GM12878 (cell line): ENCODE data around the gene SLC4A9. TPM values are rescaled to one million over a fixed set of nuclear protein-coding genes. Genes with fewer than 3 reads are reported as not detected.

Experiments
- ATAC-seq: fragments of 200-7000 bp; cut with Tn5 transposase; 3 replicates; pipeline ENCODE4 v1.9.1; 2020; ENCODE audit warnings: mild to moderate bottlenecking, moderate library complexity
- BruUV-seq: library from RNA; stranded (reverse); fragments of 400-500 nt; replicated peaks from 2 replicates; lab custom pipeline; 2021; lab: Mats Ljungman, UMichigan
- CTCF ChIA-PET: fragments of 300-600 bp; sonication (Branson Sonifier 250); formaldehyde crosslinking; extraction: SDS; loops from one replicate; lab custom pipeline; 2021; ENCODE audit warnings: inconsistent platforms; lab: Yijun Ruan, JAX
- POLR2A ChIA-PET: fragments of 350-600 bp; formaldehyde crosslinking; extraction: SDS; loops from one replicate; lab custom pipeline; 2021; ENCODE audit warnings: inconsistent platforms; lab: Charles Lee
- RAD21 ChIA-PET: fragments of 300-600 bp; sonication (Branson Sonifier 250); formaldehyde crosslinking; loops from one replicate; lab custom pipeline; 2023; ENCODE audit warnings: antibody characterized with exemption; ENCODE audit not compliant: unreplicated experiment; lab: Charles Lee
- SMC1A ChIA-PET: fragments of 300-600 bp; sonication (Branson Sonifier 250); formaldehyde crosslinking; loops from one replicate; lab custom pipeline; 2023; ENCODE audit not compliant: unreplicated experiment, uncharacterized antibody; lab: Charles Lee
- DNase-seq: peaks from one replicate; pipeline ENCODE4 v3.0.0-alpha.2; 2011; ENCODE audit warnings: low read depth, low spot score
- FAIRE-seq: peaks from 3 replicates; lab custom pipeline; 2011; peaks lifted over from hg19 to GRCh38; lab: Jason Lieb, UNC
- H2AFZ ChIP-seq: 2 replicates; pipeline ENCODE4 v1.6.0; 2011; ENCODE audit warnings: low read depth, low read length, control low read depth; ENCODE audit not compliant: control insufficient read depth
- H3K27ac ChIP-seq: 2 replicates; pipeline ENCODE4 v1.5.1; 2011; ENCODE audit warnings: control low read depth; ENCODE audit not compliant: control insufficient read depth, insufficient read depth
- H3K27me3 ChIP-seq, 2 experiments: replicated peaks in 1 of 2; 2 replicates each; pipeline versions ENCODE4 v1.6.0 to v1.6.1; 2011; ENCODE audit warnings: low read length in 1 of 2; ENCODE audit not compliant: control insufficient read depth in 2 of 2, insufficient read depth in 2 of 2
- H3K36me3 ChIP-seq, 2 experiments: 2 replicates each; pipeline ENCODE4 v1.5.1; 2011; ENCODE audit warnings: low read length in 1 of 2; ENCODE audit not compliant: control insufficient read depth in 2 of 2, insufficient read depth in 2 of 2
- H3K4me1 ChIP-seq: 2 replicates; pipeline ENCODE4 v1.6.1; 2011; ENCODE audit warnings: mild to moderate bottlenecking, low read length, moderate library complexity, mixed read lengths; ENCODE audit not compliant: control insufficient read depth, insufficient read depth
- H3K4me2 ChIP-seq: 2 replicates; pipeline ENCODE4 v1.6.0; 2011; ENCODE audit warnings: control low read depth; ENCODE audit not compliant: control insufficient read depth, insufficient read depth
- H3K4me3 ChIP-seq: fragments of 200-600 bp; sonication (generic); 2 replicates; pipeline ENCODE4 v1.5.1; 2016
- H3K79me2 ChIP-seq: 2 replicates; pipeline ENCODE4 v1.6.0; 2011; ENCODE audit warnings: low read length; ENCODE audit not compliant: control insufficient read depth, insufficient read depth
- H3K9ac ChIP-seq: 2 replicates; pipeline ENCODE4 v1.8.0; 2011; ENCODE audit warnings: low read length, control low read depth, mixed read lengths; ENCODE audit not compliant: control insufficient read depth, insufficient read depth
- H3K9me3 ChIP-seq: replicated peaks from 3 replicates; pipeline ENCODE4 v1.5.1; 2011; ENCODE audit warnings: mild to moderate bottlenecking, low read length; ENCODE audit not compliant: control insufficient read depth, insufficient read depth
- H4K20me1 ChIP-seq: 2 replicates; pipeline ENCODE4 v1.6.0; 2011; ENCODE audit not compliant: control insufficient read depth, insufficient read depth
- ASH2L ChIP-seq: fragments of 300-600, 200-600 bp; sonication (generic); IDR thresholded peaks from 2 replicates; pipeline ENCODE4 v1.6.1; 2017; ENCODE audit warnings: low read depth, mild to moderate bottlenecking, borderline replicate concordance
- CBX3 ChIP-seq: fragments of 200-600 bp; sonication (generic); IDR thresholded peaks from 2 replicates; pipeline ENCODE4 v1.6.1; 2016; ENCODE audit warnings: low read depth, borderline replicate concordance
- CREB1 ChIP-seq: IDR thresholded peaks from 2 replicates; pipeline ENCODE4 v1.6.1; 2012; ENCODE audit warnings: low read depth, mild to moderate bottlenecking, inconsistent platforms
- EED ChIP-seq: sonication (generic); IDR thresholded peaks from 2 replicates; pipeline ENCODE4 v1.6.1; 2016; ENCODE audit warnings: antibody characterized with exemption, low read depth
- HDAC6 ChIP-seq: fragments of 200-600 bp; sonication (generic); IDR thresholded peaks from one replicate; pipeline ENCODE4 v1.8.0; 2017; ENCODE audit warnings: antibody characterized with exemption; ENCODE audit not compliant: unreplicated experiment
- KDM1A ChIP-seq: fragments of 200-600 bp; sonication (generic); IDR thresholded peaks from 2 replicates; pipeline ENCODE4 v1.6.1; 2016; ENCODE audit warnings: borderline replicate concordance
- MYC ChIP-seq: IDR thresholded peaks from 2 replicates; pipeline ENCODE4 v1.6.1; 2011; ENCODE audit warnings: mild to moderate bottlenecking, low read length, moderate library complexity, inconsistent platforms; ENCODE audit not compliant: insufficient read depth, insufficient replicate concordance, insufficient read length, severe bottlenecking
- POLR2AphosphoS2 ChIP-seq: IDR thresholded peaks from 2 replicates; pipeline ENCODE4 v1.6.1; 2011; ENCODE audit warnings: low read depth, mild to moderate bottlenecking, low read length, improper control_type of control experiment, moderate library complexity
- RCOR1 ChIP-seq: conservative IDR thresholded peaks from 2 replicates; pipeline ENCODE4 v1.6.1; 2012; ENCODE audit warnings: low read depth, low read length, improper control_type of control experiment
- SREBF2 ChIP-seq: IDR thresholded peaks from 2 replicates; pipeline ENCODE4 v1.6.1; 2012; ENCODE audit warnings: mild to moderate bottlenecking, low read length
- ZNF274 ChIP-seq: IDR thresholded peaks from one replicate; pipeline ENCODE4 v1.8.0; 2011; ENCODE audit not compliant: insufficient read length, insufficient read depth
- WGBS: methylation state at CpG from one replicate; pipeline ENCODE4 v1.1.6; 2016; ENCODE audit warnings: low lambda C conversion rate; ENCODE audit not compliant: insufficient replicate concordance, insufficient coverage; ENCODE audit errors: missing lambda C conversion rate; 5-methylcytosine and 5-hydroxymethylcytosine counted together
- in situ Hi-C: fragments of 300-500 bp; cut with MboI; formaldehyde crosslinking; loops from 9 replicates; pipeline ENCODE4 v1.14.3; 2018; ENCODE audit warnings: mixed read lengths
- intact Hi-C: fragments of 100-400 bp; cut with micrococcal nuclease; formaldehyde crosslinking; loops from one replicate; pipeline ENCODE4 v1.14.2; 2022; ENCODE audit not compliant: unreplicated experiment
- polyA plus RNA-seq, 11 experiments: library from polyadenylated mRNA; depleted of rRNA in 4 of 11; unstranded in 6 of 11; stranded (reverse) in 5 of 11; fragments of >200 nt; fragmentation: Nextera tagmentation in 4 of 11; fragmentation: Illumina TruSeq in 1 of 11; extraction: Ambion mirVana in 4 of 11; extraction: Trizol in 1 of 11; gene quantifications; 1 replicate in 1 of 11; 2 replicates in 10 of 11; pipeline versions ENCODE4 v1.2.1 to v1.2.3, GENCODE V29; 2011 to 2016; ENCODE audit warnings: inconsistent platforms in 2 of 11, missing spikeins in 2 of 11, low read depth in 1 of 11
- total RNA-seq, 4 experiments: library from RNA; depleted of rRNA in 3 of 4; stranded (reverse); fragments of >200 nt in 3 of 4; fragmentation: Illumina TruSeq in 1 of 4; extraction: Trizol in 1 of 4; gene quantifications; 2 replicates each; pipeline versions ENCODE4 v1.2.1 to v1.2.3, GENCODE V29; 2013 to 2021
- TF ChIP-seq, protein P1 (sequence below): IDR thresholded peaks from 2 replicates; pipeline ENCODE4 v1.6.1; 2012; ENCODE audit warnings: improper control_type of control experiment, low read depth, low read length; ENCODE audit not compliant: insufficient replicate concordance
- TF ChIP-seq, protein P2 (sequence below): fragments of 450-650 bp; IDR thresholded peaks from 2 replicates; pipeline ENCODE4 v1.6.1; 2017; ENCODE audit warnings: mild to moderate bottlenecking, low read depth, inconsistent platforms; ENCODE audit not compliant: poor library complexity, severe bottlenecking
- TF ChIP-seq, protein P3 (sequence below): IDR thresholded peaks from 2 replicates; pipeline ENCODE4 v1.6.1; 2012; ENCODE audit warnings: low read depth, low read length, improper control_type of control experiment

The SLC4A9 gene
- total and polyA plus RNA-seq, 10 of the 15 experiments (the other 5 are each of a cell fraction or from before 2014, with no cell fraction given), result 0.03 to 0.05 (median 0.05) TPM; not detected in 7

DNA sequence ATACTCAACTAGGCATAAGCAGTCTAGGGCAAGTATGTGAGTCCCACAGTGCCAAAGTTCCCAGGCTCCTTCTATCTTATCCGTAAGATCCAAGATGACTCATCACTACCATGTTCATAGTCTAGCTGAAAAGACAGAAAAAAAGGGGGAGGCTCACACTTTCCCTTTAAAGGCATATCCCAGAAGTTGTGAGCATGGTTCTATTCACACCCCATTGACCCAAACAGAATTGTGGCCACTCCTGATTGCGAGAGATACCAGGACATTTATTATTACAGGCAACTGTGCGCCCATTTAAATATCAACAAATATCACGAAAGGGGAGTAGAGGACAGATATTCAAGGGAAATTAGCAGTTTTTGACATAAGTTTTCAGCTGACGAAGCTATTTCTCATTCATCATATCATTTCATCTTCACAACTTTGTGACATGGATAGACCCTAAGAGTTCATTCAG is 49.0 kb upstream of the SLC4A9 start:
- ATAC-seq, result no peak
- Histone ChIP-seq H3K36me3 (no peaks in the 10 kb centered on the region), H3K27me3 (no peaks in the 10 kb centered on the region), H3K27ac (no peak overlapping the region), H3K9me3 (no peaks in the 10 kb centered on the region), H3K9ac (no peak overlapping the region), H4K20me1 (no peaks in the 10 kb centered on the region), H3K4me3 (no peak overlapping the region), H3K4me1 (no peaks in the 10 kb centered on the region), H3K79me2 (no peaks in the 10 kb centered on the region), H2AFZ (no peak overlapping the region), H3K4me2 (no peak overlapping the region)
- intact Hi-C loops (no loop called here), in situ Hi-C loops (no loop called here)
- no peak for FAIRE-seq
- ChIA-PET SMC1A (interaction anchor here (0.8 to 1.2 kb wide), 2 partner anchors 42 to 67 kb away, joined by 3 read pairs; no protein-coding TSS in a partner anchor), CTCF (interaction anchor here (1.2 kb wide), 2 partner anchors 41 to 67 kb away, joined by 4 to 5 read pairs; no protein-coding TSS in a partner anchor), POLR2A (interaction anchor here (0.9 kb wide), 1 partner anchor 16 kb away, joined by 3 read pairs; no protein-coding TSS in a partner anchor), RAD21 (no interaction called here)
- 58% methylated on average over 5 of the region's 5 CpGs for WGBS
- no TSS peak for BruUV-seq
- no peak for DNase-seq
- no peak for TF ChIP-seq SREBF2
- TF ChIP-seq CBX3, result no peak
- no peak for TF ChIP-seq MYC
- no peak for TF ChIP-seq POLR2AphosphoS2
- TF ChIP-seq CREB1, result no peak
- TF ChIP-seq, protein P1, sequence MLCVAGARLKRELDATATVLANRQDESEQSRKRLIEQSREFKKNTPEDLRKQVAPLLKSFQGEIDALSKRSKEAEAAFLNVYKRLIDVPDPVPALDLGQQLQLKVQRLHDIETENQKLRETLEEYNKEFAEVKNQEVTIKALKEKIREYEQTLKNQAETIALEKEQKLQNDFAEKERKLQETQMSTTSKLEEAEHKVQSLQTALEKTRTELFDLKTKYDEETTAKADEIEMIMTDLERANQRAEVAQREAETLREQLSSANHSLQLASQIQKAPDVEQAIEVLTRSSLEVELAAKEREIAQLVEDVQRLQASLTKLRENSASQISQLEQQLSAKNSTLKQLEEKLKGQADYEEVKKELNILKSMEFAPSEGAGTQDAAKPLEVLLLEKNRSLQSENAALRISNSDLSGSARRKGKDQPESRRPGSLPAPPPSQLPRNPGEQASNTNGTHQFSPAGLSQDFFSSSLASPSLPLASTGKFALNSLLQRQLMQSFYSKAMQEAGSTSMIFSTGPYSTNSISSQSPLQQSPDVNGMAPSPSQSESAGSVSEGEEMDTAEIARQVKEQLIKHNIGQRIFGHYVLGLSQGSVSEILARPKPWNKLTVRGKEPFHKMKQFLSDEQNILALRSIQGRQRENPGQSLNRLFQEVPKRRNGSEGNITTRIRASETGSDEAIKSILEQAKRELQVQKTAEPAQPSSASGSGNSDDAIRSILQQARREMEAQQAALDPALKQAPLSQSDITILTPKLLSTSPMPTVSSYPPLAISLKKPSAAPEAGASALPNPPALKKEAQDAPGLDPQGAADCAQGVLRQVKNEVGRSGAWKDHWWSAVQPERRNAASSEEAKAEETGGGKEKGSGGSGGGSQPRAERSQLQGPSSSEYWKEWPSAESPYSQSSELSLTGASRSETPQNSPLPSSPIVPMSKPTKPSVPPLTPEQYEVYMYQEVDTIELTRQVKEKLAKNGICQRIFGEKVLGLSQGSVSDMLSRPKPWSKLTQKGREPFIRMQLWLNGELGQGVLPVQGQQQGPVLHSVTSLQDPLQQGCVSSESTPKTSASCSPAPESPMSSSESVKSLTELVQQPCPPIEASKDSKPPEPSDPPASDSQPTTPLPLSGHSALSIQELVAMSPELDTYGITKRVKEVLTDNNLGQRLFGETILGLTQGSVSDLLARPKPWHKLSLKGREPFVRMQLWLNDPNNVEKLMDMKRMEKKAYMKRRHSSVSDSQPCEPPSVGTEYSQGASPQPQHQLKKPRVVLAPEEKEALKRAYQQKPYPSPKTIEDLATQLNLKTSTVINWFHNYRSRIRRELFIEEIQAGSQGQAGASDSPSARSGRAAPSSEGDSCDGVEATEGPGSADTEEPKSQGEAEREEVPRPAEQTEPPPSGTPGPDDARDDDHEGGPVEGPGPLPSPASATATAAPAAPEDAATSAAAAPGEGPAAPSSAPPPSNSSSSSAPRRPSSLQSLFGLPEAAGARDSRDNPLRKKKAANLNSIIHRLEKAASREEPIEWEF, result no peak
- TF ChIP-seq, protein P2, sequence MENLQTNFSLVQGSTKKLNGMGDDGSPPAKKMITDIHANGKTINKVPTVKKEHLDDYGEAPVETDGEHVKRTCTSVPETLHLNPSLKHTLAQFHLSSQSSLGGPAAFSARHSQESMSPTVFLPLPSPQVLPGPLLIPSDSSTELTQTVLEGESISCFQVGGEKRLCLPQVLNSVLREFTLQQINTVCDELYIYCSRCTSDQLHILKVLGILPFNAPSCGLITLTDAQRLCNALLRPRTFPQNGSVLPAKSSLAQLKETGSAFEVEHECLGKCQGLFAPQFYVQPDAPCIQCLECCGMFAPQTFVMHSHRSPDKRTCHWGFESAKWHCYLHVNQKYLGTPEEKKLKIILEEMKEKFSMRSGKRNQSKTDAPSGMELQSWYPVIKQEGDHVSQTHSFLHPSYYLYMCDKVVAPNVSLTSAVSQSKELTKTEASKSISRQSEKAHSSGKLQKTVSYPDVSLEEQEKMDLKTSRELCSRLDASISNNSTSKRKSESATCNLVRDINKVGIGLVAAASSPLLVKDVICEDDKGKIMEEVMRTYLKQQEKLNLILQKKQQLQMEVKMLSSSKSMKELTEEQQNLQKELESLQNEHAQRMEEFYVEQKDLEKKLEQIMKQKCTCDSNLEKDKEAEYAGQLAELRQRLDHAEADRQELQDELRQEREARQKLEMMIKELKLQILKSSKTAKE, result no peak
- TF ChIP-seq ASH2L, result no peak
- no peak for TF ChIP-seq RCOR1
- no peak for TF ChIP-seq HDAC6
- no peak for TF ChIP-seq EED
- TF ChIP-seq, protein P3, sequence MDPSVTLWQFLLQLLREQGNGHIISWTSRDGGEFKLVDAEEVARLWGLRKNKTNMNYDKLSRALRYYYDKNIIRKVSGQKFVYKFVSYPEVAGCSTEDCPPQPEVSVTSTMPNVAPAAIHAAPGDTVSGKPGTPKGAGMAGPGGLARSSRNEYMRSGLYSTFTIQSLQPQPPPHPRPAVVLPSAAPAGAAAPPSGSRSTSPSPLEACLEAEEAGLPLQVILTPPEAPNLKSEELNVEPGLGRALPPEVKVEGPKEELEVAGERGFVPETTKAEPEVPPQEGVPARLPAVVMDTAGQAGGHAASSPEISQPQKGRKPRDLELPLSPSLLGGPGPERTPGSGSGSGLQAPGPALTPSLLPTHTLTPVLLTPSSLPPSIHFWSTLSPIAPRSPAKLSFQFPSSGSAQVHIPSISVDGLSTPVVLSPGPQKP, result no peak
- no peak for TF ChIP-seq ZNF274
- no peak for TF ChIP-seq KDM1A
